ENCODE data around the gene GTPBP3.

Gene GTPBP3, protein sequence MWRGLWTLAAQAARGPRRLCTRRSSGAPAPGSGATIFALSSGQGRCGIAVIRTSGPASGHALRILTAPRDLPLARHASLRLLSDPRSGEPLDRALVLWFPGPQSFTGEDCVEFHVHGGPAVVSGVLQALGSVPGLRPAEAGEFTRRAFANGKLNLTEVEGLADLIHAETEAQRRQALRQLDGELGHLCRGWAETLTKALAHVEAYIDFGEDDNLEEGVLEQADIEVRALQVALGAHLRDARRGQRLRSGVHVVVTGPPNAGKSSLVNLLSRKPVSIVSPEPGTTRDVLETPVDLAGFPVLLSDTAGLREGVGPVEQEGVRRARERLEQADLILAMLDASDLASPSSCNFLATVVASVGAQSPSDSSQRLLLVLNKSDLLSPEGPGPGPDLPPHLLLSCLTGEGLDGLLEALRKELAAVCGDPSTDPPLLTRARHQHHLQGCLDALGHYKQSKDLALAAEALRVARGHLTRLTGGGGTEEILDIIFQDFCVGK

DNA sequence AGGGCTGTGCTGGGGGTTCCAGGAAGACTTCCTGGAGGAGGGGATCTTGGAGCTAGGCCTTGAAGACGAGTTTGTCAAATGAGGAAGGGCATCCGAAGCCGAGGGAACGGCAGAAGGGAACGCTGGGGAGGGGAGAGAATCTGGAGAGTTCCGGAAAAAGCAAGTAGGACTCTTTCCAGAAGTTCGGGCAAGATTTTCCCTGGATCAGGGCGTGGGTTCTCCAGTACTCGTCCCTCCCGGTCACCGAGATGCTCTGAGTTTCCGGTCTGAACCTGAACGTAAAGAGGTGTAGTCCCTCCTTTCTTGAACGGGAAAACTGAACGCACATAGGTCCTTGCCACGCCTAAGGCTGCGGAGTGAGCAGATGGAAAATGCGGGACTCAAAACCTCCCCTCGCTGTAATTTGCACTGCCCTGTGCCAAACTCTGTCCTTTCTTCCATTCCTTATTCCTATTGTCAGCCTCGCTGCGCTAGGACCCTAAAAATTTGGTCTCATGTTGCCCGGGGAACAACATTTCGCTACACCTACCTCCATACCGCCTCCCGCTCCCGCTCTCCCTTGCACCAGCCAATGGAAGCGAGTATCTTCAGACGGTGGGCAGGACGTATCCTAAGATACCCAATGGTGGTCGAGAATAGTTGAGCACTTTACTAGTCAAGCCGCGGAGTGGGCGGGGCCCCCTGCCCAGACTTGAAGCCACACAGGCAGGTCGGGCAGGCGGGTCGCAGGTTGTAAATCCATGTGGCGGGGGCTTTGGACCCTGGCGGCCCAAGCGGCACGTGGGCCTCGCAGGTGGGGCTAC lies at the start of gene GTPBP3:
Gene GTPBP3 (plus strand): TSS at position 682 of the 803 bp plus-strand sequence. CDS start 59 bp downstream, at position 741.
- Histone ChIP-seq H3K79me2 (ENCODE audit: insufficient read depth, low read length) (peaks cover 14% of the 10 kb centered on the region; the same call in 1 of the 2 replicates), H3K4me2 (ENCODE audit: low read depth, low read length, poor library complexity, severe bottlenecking) (peak within 1 kb of the TSS; percentile 82), H3K36me3 (ENCODE audit: low read length) (0 out of 2 replicates have a peak, but pooled peaks cover 4% of the 10 kb centered on the region), H3K4me3 (ENCODE audit: insufficient read depth, low read length, poor library complexity, severe bottlenecking) (peak within 1 kb of the TSS; percentile 75), H3K9me2 (replicated peaks; ENCODE audit: insufficient read depth, low read length) (no peaks in the 10 kb centered on the region), H3K27ac (ENCODE audit: low read depth, low read length) (peak within 1 kb of the TSS; percentile 66), H3K27me3 (ENCODE audit: low read length) (no peaks in the 10 kb centered on the region), H3K9me3 (ENCODE audit: insufficient read depth, low read length) (no peaks in the 10 kb centered on the region), H2AFZ (ENCODE audit: low read depth, low read length, severe bottlenecking) (peak within 1 kb of the TSS; percentile 78), H3F3A (ENCODE audit: insufficient read depth) (no peaks in the 10 kb centered on the region), H3K9ac (ENCODE audit: low read length) (peak within 1 kb of the TSS; percentile 90), H4K20me1 (ENCODE audit: low read depth, low read length) (no peaks in the 10 kb centered on the region)
- TF ChIP-seq CTCF (IDR thresholded peaks at IDR 0.05; ENCODE audit: insufficient read depth, low read length, poor library complexity, severe bottlenecking) (no peak), EZH2phosphoT487 (conservative IDR thresholded peaks at IDR 0.05; ENCODE audit: low read length) (no peak)

DNA sequence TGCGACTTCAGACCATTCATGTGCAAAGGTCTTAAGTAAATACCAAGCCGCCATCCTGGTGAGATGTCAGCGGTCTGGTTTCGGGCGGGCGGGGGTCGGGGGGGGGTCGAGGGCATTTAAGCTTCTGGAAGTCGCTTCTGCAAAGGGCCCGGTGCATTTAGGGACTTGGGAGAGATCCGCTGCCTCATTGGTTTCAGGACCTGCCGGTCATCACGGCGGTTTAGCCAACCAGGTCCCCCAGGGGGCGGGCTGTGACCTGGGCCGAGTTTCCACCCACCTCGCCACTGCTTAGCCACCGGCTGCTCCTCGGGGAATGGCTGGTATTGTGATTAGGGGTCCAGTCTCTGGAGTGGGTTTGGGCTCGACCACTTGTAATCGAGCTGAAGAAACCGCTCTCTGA lies 47.9 kb upstream of the GTPBP3 start:
- Histone ChIP-seq H3K79me2 (ENCODE audit: insufficient read depth, low read length) (peaks cover 4% of the 10 kb centered on the region), H3K27ac (ENCODE audit: low read depth, low read length) (no peak overlapping the region), H4K20me1 (ENCODE audit: low read depth, low read length) (no peaks in the 10 kb centered on the region), H3K36me3 (ENCODE audit: low read length) (0 out of 2 replicates have a peak, but pooled peaks cover 9% of the 10 kb centered on the region), H3K4me2 (ENCODE audit: low read depth, low read length, poor library complexity, severe bottlenecking) (no peak overlapping the region), H3K27me3 (ENCODE audit: low read length) (no peaks in the 10 kb centered on the region), H2AFZ (ENCODE audit: low read depth, low read length, severe bottlenecking) (no peak overlapping the region), H3K9me2 (replicated peaks; ENCODE audit: insufficient read depth, low read length) (no peaks in the 10 kb centered on the region), H3K9me3 (ENCODE audit: insufficient read depth, low read length) (no peaks in the 10 kb centered on the region), H3K4me3 (ENCODE audit: insufficient read depth, low read length, poor library complexity, severe bottlenecking) (no peak overlapping the region), H3F3A (ENCODE audit: insufficient read depth) (0 out of 2 replicates have a peak, but pooled peaks cover 7% of the 10 kb centered on the region), H3K9ac (ENCODE audit: low read length) (no peak overlapping the region)
- no peak for TF ChIP-seq CTCF (IDR thresholded peaks at IDR 0.05; ENCODE audit: insufficient read depth, low read length, poor library complexity, severe bottlenecking)
- no peak for TF ChIP-seq EZH2phosphoT487 (conservative IDR thresholded peaks at IDR 0.05; ENCODE audit: low read length)

GRCh38 chr19:17292301-17293074 lies 44.9 kb upstream of the GTPBP3 start:
- no peaks in the 10 kb centered on the region for H3K9me2 ChIP-seq (replicated peaks; ENCODE audit: insufficient read depth, low read length)
- TF ChIP-seq EZH2phosphoT487 (conservative IDR thresholded peaks at IDR 0.05; ENCODE audit: low read length) (no peak), CTCF (IDR thresholded peaks at IDR 0.05; ENCODE audit: insufficient read depth, low read length, poor library complexity, severe bottlenecking) (peak; percentile 42)
- no peaks in the 10 kb centered on the region for H3K27me3 ChIP-seq (ENCODE audit: low read length)
- no peaks in the 10 kb centered on the region for H4K20me1 ChIP-seq (ENCODE audit: low read depth, low read length)
- peaks cover 4% of the 10 kb centered on the region for H3K79me2 ChIP-seq (ENCODE audit: insufficient read depth, low read length)
- H3K9me3 ChIP-seq (ENCODE audit: insufficient read depth, low read length), result no peaks in the 10 kb centered on the region
- peak overlapping the region; percentile 68 for H3K9ac ChIP-seq (ENCODE audit: low read length)
- H3K36me3 ChIP-seq (ENCODE audit: low read length), result no peaks in the 10 kb centered on the region
- peak overlapping the region; percentile 52 for H2AFZ ChIP-seq (ENCODE audit: low read depth, low read length, severe bottlenecking)
- H3F3A ChIP-seq (ENCODE audit: insufficient read depth), result peaks cover 5% of the 10 kb centered on the region; the same call in 1 of the 2 replicates
- peak overlapping the region; percentile 71 for H3K4me3 ChIP-seq (ENCODE audit: insufficient read depth, low read length, poor library complexity, severe bottlenecking)
- peak overlapping the region; percentile 71 for H3K4me2 ChIP-seq (ENCODE audit: low read depth, low read length, poor library complexity, severe bottlenecking)
- H3K27ac ChIP-seq (ENCODE audit: low read depth, low read length), result peak overlapping the region; percentile 62

All from SU-DHL-6 (cell line).